NCI-H748 treated with DMSO at 0.1 percent for 48 hours (cell line): ENCODE data around the gene UGT8.
"Not testable (repeated sequence)": the region's sequence is repeated elsewhere in the genome, so short reads cannot be mapped to it uniquely, and the experiment has no call there.

Experiments used
- DNase-seq: peaks from one replicate; lab custom pipeline; 2025; lab: John Stamatoyannopoulos, UW

Gene UGT8, protein sequence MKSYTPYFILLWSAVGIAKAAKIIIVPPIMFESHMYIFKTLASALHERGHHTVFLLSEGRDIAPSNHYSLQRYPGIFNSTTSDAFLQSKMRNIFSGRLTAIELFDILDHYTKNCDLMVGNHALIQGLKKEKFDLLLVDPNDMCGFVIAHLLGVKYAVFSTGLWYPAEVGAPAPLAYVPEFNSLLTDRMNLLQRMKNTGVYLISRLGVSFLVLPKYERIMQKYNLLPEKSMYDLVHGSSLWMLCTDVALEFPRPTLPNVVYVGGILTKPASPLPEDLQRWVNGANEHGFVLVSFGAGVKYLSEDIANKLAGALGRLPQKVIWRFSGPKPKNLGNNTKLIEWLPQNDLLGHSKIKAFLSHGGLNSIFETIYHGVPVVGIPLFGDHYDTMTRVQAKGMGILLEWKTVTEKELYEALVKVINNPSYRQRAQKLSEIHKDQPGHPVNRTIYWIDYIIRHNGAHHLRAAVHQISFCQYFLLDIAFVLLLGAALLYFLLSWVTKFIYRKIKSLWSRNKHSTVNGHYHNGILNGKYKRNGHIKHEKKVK

DNA sequence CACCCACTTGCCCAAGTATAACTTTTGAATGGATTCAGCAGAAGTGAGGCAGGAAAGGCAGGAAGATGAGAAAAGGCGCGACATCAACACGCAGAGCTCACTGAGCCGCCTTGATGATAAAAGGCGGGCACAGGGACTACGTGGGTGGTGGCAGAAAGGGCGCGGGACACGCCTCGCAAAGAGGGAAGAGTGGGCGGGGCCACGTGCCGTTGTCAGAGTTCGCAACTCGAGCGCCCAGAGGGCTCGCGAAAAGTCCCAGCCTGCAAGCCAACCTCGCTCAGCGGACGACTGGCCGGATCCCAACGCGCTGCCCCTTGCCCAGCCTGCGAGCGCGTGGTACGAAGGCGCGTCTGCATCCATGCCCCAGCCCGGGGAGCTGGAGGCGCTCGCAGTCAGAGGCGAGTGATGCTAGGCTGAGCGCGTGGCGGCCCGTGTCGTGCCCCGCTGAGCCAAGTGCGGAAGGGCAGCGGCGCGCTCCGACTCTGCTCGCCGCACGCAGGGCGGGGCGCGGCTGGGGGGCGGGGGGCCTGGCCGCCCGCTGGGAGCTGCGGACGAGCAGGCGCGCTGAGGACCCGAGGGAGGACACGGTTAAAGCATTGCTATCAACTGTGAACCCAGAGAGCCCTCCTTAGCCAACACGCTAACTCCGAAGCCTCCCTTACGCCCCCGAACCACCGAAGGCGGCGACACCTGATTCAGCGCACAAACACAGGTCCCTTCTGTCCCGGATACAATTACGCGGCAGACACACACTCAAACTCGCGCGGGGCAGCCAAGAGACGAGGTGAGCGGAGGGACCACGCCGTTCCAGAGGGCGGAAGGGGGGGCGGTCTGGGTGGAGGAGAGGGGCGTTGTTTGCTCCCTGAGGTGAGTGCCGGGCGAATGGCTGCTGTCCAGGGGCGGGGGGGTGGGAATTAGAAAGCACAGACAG lies at the start of gene UGT8:
TSS of gene UGT8 (plus strand) at position 617 of the 931 bp plus-strand sequence. CDS start 24,074 bp downstream, outside the sequence.
- peak; percentile 81 for DNase-seq

DNA sequence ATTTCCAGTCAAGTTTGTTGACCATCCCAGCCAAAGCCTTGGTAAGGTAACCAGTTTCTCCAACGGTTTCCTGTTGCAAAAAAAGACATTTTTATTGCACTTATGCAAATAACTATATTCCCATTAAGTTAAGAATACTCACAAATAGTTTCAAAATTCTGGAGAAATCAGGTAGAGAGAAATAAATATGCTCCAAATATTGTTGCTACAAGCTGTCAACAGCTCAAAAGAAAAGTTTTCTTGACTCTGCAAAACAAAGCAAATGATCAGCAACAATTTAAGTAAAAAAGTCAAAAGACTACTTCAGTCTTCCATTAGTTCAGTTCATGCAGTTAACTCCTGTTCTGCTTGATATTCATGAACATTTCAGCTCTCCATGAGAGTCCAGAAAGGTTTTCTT lies 49.0 kb upstream of the UGT8 start:
- DNase-seq, result no peak

DNA sequence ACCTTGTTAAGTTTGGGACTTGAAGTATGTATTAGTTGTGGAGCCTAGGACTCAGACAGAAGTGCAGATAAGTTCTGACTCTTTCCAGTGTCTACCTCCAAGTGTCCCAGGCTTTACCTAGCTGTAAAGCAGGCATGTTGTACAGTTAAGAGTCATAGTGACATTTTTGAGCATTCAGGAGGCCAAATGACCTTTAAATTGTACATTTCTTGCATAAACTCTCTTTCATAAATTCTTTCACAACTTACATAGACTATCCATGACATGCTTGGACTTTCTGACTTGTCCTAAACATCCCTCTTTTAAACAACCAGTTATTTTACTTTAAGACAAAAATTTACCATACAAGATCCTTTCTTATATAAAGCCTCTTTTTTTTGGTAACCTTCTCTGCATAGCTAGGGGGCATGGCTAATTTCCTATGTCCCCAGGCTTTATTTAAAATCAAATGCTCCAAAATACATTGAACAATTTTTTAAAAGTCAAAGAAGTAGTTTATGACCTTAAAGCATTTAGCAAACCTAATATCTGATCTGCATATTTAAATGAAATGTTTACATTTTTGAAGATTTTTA lies 40.1 kb upstream of the UGT8 start:
- DNase-seq, result no peak

DNA sequence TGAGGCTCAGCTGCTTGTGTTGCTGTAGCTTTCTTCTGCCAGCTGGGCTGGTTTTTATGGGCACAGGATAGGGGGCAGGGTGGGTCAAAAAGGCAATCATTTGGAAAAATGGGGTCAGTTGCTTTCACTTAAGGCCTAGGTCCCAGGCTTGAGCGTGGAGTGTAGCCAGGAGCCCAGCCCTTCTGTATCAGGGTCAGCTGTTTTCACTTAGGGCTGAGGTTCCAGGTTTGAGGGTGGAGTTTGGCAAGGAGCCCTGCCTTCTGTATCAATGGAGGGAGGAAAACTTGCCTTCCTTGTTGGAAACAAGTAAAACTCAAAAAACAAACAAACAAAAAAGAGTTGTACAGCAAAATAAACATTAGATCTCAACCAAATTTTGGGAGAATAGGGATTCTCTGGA lies 37.0 kb upstream of the UGT8 start:
- DNase-seq, result no peak

DNA sequence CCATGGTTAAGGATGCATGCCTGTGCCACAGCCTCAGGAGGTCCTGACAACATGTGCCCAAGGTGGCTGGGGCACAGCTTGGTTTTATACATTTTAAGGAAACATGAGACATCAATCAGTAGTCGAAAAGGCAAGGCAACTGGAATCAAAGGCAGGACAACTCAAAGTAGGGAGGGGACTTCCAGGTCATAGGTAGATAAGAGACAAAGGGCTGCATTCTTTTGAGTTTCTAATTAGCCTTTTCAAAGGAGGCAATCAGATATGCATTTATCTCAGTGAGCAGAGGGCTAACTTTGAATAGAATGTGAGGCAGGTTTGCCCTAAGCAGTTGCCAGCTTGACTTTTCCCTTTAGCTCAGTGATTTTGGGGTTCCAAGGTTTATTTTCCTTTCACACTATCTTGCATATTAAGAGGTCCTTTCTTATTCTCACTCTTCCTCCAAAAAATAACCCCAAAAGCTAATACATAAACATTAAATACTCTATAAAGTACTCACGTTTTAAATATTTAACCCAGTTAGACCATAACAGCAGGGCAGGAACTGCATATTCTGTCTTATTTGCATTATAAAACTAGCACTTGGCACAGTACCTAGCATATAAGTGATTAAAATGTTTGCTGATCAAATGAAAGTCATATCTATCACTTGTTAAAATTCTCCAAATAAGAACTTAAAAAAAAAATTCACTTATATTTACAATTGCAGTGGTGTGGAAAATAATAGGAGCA lies 36.3 kb upstream of the UGT8 start:
- no peak for DNase-seq

DNA sequence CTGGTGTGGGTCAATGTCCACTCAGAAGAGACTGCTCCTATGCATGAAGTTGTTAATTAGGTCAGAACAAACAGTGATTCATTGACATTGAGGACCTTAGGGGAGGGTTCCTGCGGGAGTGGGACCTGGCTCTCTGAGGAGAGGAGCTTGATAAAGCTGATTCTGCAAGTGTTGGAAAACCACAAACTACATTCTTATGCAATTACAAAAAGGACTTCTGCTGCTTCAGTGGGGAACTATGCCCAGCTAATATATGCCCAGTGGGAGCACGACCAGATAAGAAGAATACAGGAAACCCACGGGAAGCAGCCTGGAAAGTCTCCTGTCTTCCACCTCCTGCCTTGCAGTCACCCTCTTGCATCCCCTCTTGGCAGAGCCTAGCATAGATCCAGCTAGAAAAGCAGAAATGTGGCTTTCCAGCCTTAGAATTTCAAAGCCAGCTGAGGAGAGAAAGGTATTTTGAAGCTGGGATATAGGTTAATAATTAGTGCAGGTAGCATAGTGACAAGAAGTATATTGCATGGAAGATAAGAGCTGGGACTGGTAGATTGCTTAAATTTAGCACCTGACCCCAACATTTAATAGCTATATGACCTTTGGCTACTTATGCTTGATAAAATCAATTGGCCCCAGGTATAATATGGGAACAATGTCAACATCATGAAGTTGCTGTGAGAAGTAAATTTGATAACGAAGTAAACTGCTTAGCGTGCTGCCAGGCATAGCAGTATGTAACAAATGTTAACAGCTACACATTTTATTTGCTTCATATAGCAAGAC lies 34.9 kb upstream of the UGT8 start:
- DNase-seq, result no peak

DNA sequence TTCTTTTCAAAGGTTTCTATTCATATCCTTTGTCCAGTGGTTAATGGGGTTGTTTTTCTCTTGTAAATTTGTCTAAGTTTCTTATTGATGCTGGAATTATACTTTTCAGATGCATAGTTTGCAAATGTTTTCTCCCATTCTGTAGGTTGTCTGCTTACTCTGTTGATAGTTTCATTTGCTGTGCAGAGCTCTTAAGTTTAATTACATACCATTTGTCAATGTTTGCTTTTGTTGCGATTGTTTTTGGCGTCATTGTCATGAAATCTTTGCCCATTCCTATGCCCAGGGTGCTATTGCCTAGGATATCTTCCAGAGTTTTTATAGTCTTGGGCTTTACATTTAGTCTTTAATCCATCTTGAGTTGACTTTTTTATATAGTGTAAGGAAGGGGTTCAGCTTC lies 21.2 kb upstream of the UGT8 start:
- peak; percentile 35 for DNase-seq

DNA sequence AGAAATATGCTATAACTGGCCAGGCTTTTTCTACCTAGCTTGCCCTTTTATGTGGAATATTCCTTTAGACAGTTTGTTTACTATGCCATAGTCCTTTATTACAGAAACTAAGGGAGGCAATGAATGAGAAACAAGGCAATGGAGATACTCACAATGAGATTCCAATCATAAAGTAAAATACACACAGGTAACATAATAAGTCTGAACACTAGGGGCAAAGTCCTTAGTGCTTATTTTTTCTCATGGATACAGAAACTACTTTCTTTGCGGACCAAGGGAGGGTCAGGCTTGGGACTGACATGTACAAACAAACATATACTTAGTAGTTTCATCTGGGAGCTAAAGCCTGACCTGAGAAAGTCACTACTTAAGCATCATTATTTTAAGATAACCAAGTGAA lies 16.0 kb upstream of the UGT8 start:
- DNase-seq, result no peak

DNA sequence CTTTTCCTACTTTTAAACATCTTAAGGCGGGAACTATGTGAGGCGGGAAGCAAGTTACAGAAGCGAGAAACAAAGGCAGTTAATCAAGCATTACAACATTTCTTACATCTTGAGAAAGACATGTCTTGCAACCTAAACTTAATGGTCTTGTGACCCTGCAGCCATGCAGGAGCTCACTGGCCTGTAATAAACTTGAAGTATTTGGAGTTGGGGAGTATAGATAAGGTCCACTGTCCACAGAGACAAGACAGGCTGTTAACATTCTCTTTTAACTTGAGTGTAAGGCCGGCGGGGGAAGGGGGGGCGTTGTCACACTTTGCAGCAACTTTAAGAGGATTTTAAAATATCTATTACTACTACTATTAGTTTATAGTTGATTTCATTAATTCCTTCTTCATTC lies 10.3 kb upstream of the UGT8 start:
- DNase-seq, result no peak

DNA sequence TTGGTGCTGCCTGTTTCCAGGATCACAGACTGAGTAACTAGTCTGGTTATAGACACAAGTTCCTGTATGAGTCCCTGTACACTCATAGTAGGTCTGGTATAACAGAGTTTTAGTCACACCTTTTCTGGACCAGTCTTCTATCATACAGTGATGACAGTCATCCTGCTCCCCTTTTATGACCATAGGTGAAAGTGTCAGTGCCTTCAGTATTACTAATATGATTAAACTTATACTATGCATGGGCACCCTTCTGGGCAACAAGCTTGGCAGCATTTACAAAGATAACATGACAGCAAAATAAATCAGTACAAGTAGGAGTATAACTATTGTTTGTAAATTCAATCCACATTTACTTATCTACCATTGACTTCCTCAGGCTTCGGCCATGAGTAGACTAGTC lies 8.2 kb upstream of the UGT8 start:
- DNase-seq, result not testable (repeated sequence)

DNA sequence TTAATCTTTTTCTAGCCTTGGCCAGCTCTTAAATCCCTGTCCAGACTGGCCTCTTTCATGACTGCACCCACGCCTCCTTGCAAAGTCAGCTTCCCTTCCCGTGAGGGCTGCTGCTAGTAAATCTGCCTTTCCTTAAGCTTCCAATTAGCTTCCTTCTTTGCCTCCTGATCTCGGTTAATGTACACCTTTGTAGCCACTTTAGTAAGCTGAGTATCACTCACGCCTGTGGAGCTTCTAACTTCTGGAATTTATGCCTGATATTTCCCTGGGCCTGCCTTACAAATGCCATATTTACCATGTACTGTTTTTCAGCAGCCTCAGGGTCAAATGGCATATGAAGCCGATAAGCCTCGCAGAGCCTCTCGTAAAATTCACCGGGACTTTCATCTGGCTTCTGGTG lies 5.1 kb upstream of the UGT8 start:
- no peak for DNase-seq

DNA sequence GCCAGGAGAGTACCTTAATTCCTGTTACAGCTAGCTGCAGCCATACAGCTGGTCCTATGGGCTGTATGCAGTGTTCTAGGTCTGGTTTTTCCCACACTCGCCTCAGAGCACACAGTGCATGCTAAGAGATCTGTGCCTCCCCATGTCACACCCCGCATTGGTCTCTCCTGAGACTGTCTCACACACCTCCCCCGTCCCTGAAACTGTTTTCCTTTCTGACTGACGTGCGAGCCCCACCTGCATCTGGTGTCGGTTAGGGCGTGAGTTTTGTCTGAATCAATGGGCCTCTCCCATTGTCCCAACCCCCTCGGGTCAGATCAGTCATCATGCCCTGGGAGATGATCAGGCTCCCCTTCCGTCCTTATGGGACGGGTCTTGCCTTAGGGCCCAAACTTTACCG lies 3.4 kb upstream of the UGT8 start:
- DNase-seq, result no peak

DNA sequence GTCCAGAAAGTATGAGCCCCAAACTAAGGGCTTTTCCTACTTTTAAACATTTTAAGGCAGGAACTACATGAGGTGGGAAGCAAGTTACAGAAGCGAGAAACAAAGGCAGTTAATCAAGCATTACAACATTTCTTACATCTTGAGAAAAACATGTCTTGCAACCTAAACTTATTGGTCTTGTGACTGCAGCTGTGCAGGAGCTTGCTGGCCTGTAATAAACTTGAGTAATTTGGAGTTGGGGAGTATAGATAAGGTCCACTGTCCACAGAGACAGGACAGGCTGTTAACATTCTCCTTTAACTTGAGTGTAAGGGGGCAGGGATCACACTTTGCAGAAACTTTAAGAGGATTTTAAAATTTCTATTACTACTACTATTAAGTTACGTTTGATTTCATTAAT lies 2.7 kb upstream of the UGT8 start:
- DNase-seq, result no peak

DNA sequence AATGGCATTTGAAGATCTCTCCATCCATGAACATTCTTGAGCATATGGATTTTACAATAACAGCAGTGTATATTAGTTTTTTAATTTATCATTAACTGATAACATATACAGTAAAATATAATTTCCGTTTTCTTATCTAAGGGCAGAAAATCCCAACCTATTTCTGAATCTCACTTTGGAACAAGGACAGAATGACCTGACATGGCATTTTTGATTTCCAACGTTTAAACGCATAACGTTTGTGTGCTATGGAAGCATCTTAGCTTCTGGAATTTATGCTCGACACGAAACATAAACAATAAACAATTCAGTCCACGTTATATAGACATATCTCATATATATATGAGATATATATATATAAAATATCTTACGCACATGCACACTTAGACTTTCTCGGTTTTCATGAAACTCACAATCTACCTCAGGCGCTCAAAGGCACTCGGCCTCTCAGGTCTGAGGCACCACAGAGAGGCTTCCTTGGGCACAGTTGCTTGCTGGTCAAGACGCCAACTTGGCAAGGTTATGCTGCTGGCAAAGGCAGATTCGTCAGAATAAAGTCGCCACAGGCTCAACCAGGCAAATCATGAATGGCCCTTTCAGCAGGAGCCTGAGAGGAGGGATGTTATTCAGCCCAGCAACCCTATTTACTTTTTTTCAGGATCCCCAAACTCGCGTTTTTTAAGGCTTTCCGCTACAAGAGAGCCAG lies 1.0 kb upstream of the UGT8 start:
- DNase-seq, result peak; percentile 42

DNA sequence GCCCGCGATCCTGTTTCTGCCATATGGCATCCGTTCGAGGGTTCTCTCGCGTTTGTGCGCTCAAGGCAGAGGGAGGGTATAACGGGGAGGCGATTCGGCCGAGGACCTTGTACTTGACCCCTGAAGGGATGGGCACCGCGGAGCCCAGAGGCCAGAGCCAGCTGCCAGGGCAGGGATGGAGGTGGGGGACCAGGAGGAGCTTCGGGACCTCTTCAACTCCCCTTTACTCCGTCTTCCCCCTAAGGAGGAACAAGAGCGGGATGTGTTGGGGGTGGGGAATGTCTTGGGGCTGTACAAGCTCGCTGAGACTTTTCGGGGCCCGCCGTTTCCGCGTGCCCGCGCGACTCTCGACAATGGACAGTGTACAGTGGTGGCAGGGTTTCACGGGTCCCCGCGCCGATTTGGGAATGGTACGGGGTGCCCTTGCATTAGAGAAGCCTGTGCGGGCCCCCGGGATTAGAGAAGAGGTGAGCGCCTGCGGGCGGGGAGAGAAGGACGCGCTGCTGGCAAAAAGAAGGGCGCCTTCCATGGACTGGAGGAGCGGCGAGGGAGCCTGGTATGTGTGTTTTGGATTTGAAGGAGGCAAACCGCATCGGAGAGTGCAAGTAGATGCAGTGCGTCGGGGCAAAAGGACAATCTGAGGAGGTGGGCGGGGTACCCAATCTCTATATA lies 760 bp downstream of the UGT8 start:
- no peak for DNase-seq

DNA sequence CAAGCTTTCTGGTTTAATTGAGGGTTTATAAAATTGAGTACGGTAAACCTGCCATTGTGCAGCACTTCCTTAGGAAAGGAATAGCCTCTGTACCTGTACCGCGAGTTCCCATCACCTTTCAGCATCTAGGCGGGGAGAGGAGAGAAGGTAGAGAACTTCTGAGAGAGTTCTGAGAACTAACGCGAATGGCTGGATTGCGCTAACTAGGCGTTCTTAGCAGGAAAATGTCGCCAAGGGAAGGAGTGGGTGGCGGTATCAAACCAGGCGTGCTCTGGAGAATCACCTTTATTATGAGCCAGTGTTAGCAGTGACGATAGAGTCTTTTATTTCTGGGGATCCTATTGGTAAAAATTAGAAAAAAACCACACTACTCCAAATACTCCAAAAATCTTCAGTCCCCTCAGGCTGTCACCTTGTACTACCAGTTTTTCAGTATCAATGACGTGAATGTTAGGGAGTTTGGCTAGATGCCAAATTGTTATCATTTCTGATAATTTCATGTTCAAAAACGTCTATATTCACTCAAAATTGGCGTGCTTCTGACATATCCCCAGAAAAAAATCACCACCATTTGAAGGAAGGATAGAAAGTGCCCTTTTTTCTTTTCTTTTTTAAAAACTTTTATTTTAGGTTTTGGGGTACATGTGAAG lies 1.4 kb downstream of the UGT8 start:
- DNase-seq, result peak; percentile 23

DNA sequence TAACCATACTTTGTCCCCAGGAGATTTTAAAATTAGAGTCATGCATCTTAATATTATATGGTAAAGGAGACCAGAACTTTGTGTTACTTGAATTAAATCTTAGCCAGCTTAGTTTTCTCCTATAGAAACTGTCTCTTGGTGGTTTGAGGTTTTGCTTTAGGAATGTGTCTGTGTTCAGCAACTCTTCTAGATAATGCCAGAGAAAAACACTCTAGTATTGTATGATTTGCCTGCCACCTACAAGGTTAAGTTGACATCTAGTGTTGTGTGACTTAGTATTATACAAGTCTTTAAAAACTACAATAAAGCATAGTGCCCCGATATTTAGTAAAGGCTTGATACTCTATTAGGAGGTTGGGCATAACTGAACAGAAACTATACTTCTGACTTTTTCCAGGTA lies 2.1 kb downstream of the UGT8 start:
- DNase-seq, result no peak

DNA sequence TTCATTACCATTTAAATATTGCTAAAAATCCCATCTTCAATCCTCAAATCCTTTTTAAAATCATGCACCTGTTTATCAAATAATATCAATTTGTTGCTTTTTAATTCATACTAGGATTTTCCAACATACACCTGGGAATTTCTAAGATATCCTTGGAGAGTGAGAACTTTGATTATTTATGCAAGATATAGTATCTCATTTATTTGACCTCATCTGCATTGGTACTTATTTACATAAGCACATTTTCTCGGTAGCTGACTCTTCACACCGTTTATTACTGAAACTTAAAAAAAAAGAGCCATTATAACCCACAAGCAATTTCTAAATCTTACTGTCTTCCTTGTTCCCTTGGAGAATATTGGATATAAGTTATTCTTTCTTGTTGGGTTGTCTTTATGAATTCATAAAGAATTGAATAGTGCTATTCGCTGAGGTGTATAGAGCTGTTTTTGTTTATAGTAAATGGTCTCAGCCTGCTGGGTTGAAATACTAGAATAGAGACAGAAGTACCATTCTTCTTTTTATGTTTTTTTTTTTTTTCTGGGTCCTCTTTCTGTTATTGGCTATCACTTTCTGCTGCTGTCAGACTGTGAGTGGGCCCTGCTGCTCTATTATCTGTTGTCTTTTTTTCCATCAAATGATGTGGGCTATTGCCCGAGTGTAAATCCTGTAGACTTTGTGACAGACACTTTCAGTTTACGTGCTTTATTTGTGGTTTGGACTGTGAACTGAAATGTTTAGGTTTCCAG lies 2.9 kb downstream of the UGT8 start:
- peak; percentile 11 for DNase-seq

DNA sequence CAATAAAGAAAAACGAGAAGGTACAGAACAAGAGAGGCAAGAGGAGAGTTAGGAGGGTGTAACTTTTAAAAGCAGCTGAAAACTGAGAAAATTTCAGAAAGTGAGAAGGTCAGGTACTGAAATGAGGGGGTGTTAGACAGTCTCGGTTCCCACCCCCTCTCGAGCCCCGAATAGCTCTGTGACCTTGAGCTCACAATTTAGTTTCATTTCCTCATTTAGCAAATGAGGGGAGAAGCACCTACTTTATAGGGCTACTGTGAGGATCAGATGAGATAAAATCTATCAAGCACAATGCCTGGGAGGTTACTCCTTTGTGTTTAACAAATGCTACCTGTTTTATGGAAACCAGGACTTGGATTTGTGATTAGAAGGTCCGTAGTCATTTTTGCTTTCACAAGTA lies 4.9 kb downstream of the UGT8 start:
- no peak for DNase-seq
